Measurements from ENCODE around the gene CNFN.

GRCh38 chr19:42419309-42419708, 29.2 kb upstream of the CNFN start:
- TF ChIP-seq RAD21 (IDR thresholded peaks at IDR 0.05; ENCODE audit: low read depth) (no peak), TEAD4 (IDR thresholded peaks at IDR 0.05) (no peak), CEBPB (IDR thresholded peaks at IDR 0.05) (no peak), NFIC (IDR thresholded peaks at IDR 0.05) (no peak), TCF12 (IDR thresholded peaks at IDR 0.05; ENCODE audit: low read depth) (no peak)
